HepG2 (cell line): Measurements from ENCODE around the gene STPG2.

Source experiments
- CTCF ChIP-seq: sonication (generic); formaldehyde crosslinking; IDR thresholded peaks from 2 replicates; pipeline ENCODE4 v1.5.0; 2020; ENCODE audit warnings: mild to moderate bottlenecking, missing genetic modification reagents, moderate library complexity
- ESRRA ChIP-seq: sonication (generic); formaldehyde crosslinking; IDR thresholded peaks from 2 replicates; pipeline ENCODE4 v1.5.1; 2020; ENCODE audit warnings: mild to moderate bottlenecking, low read depth, missing genetic modification reagents
- FOXK2 ChIP-seq: fragments of 450-650 bp; IDR thresholded peaks from 2 replicates; pipeline ENCODE4 v1.6.1; 2016
- HMGXB4 ChIP-seq, 2 experiments: sonication (generic) in 1 of 2; formaldehyde crosslinking in 1 of 2; IDR thresholded peaks; 2 replicates each; pipeline versions ENCODE4 v1.4.0 to v1.6.1; 2018 to 2020; ENCODE audit warnings: missing genetic modification reagents in 2 of 2, borderline replicate concordance in 1 of 2, low read depth in 1 of 2, mild to moderate bottlenecking in 1 of 2, missing biosample characterization in 1 of 2
- JDP2 ChIP-seq: sonication (generic); formaldehyde crosslinking; IDR thresholded peaks from 2 replicates; pipeline ENCODE4 v1.8.1; 2022; ENCODE audit warnings: missing genetic modification reagents, borderline replicate concordance
- KDM6A ChIP-seq: IDR thresholded peaks from 2 replicates; pipeline ENCODE4 v1.6.1; 2016; ENCODE audit warnings: low read depth

GRCh38 chr4:97819294-97819693, 324.0 kb downstream of the STPG2 start:
- TF ChIP-seq ESRRA (no peak), FOXK2 (no peak), JDP2 (CRISPR knock-in tag) (no peak), CTCF (CRISPR knock-in tag) (no peak), KDM6A (no peak), HMGXB4 (CRISPR knock-in tag; IDR thresholded peaks at IDR 0.05; ENCODE audit: borderline replicate concordance in 1 of 2, low read depth in 1 of 2) (no peak)
